PC-3 (cell line): ENCODE measurements around the gene ZNF710. TPM values are rescaled to one million over a fixed set of nuclear protein-coding genes. Genes with fewer than 3 reads are reported as not detected.

Source experiments
- ATAC-seq: fragments of 200-7000 bp; cut with Tn5 transposase; 2 replicates; pipeline ENCODE4 v1.9.1; 2020; ENCODE audit warnings: mild to moderate bottlenecking, moderate library complexity
- BruUV-seq: library from RNA; stranded (reverse); fragments of 400-500 nt; replicated peaks from 2 replicates; lab custom pipeline; 2021; lab: Mats Ljungman, UMichigan
- CTCF ChIA-PET: fragments of 300-600 bp; sonication (Branson Sonifier 250); formaldehyde crosslinking; loops from one replicate; lab custom pipeline; 2022; ENCODE audit warnings: antibody characterized with exemption; lab: Charles Lee
- POLR2A ChIA-PET: fragments of 300-600 bp; sonication (Branson Sonifier 250); formaldehyde crosslinking; loops from one replicate; lab custom pipeline; 2022; ENCODE audit warnings: antibody characterized with exemption; ENCODE audit not compliant: unreplicated experiment; lab: Charles Lee
- DNase-seq: peaks from one replicate; pipeline ENCODE4 v3.0.0-alpha.2; 2015
- H2AFZ ChIP-seq: fragments of 300-600 bp; sonication (generic); 2 replicates; pipeline ENCODE4 v1.6.0; 2016; ENCODE audit warnings: antibody characterized with exemption, low read length
- H3F3A ChIP-seq: fragments of 300-600 bp; sonication (generic); one replicate; pipeline ENCODE4 v1.6.0; 2017; ENCODE audit warnings: antibody characterized with exemption, low read length, control low read depth, mild to moderate bottlenecking; ENCODE audit not compliant: unreplicated experiment
- H3K27ac ChIP-seq: fragments of 300-600 bp; sonication (generic); 2 replicates; pipeline ENCODE4 v1.5.1; 2016; ENCODE audit warnings: mild to moderate bottlenecking, low read length
- H3K27me3 ChIP-seq: fragments of 300-600 bp; sonication (generic); 2 replicates; pipeline ENCODE4 v1.6.1; 2016; ENCODE audit warnings: low read length, mixed read lengths
- H3K36me3 ChIP-seq: fragments of 300-600 bp; sonication (generic); 2 replicates; pipeline ENCODE4 v1.6.1; 2016; ENCODE audit warnings: low read depth, mixed run types, low read length, mixed read lengths
- H3K4me1 ChIP-seq: fragments of 300-600 bp; sonication (generic); 2 replicates; pipeline ENCODE4 v1.5.1; 2016; ENCODE audit warnings: low read length; ENCODE audit not compliant: insufficient read depth
- H3K4me2 ChIP-seq: fragments of 300-600 bp; sonication (generic); 2 replicates; pipeline ENCODE4 v1.6.0; 2016; ENCODE audit warnings: low read length
- H3K4me3 ChIP-seq: fragments of 300-600 bp; sonication (generic); 2 replicates; pipeline ENCODE4 v1.5.1; 2016; ENCODE audit warnings: mild to moderate bottlenecking, low read length, mixed read lengths
- H3K79me2 ChIP-seq: fragments of 300-600 bp; sonication (generic); 2 replicates; pipeline ENCODE4 v1.6.1; 2017; ENCODE audit warnings: low read length, mixed read lengths
- H3K9ac ChIP-seq: fragments of 300-600 bp; sonication (generic); 2 replicates; pipeline ENCODE4 v1.6.0; 2016; ENCODE audit warnings: mild to moderate bottlenecking, low read length
- H3K9me2 ChIP-seq: fragments of 300-600 bp; sonication (generic); replicated peaks from 2 replicates; pipeline ENCODE4 v1.6.1; 2016; ENCODE audit warnings: mixed run types, low read length, mixed read lengths
- H3K9me3 ChIP-seq: fragments of 300-600 bp; sonication (generic); 2 replicates; pipeline ENCODE4 v1.6.1; 2016; ENCODE audit warnings: low read length, mixed read lengths
- H4K20me1 ChIP-seq: fragments of 300-600 bp; sonication (generic); 2 replicates; pipeline ENCODE4 v1.6.1; 2016; ENCODE audit warnings: low read length, mixed read lengths
- CTCF ChIP-seq: fragments of 300-600 bp; sonication (generic); conservative IDR thresholded peaks from 2 replicates; pipeline ENCODE4 v1.5.1; 2017; ENCODE audit warnings: antibody characterized with exemption, low read depth, mild to moderate bottlenecking, low read length
- EZH2 ChIP-seq: fragments of 300-600 bp; sonication (generic); IDR thresholded peaks from one replicate; pipeline ENCODE4 v1.6.1; 2017; ENCODE audit warnings: antibody characterized with exemption, mild to moderate bottlenecking, low read length; ENCODE audit not compliant: unreplicated experiment
- EZH2phosphoT487 ChIP-seq: fragments of 300-600 bp; sonication (generic); IDR thresholded peaks from 2 replicates; pipeline ENCODE4 v1.6.1; 2018; ENCODE audit warnings: mild to moderate bottlenecking, antibody characterized with exemption, low read length, borderline replicate concordance
- intact Hi-C: fragments of 100-400 bp; cut with micrococcal nuclease; formaldehyde crosslinking; loops from 2 replicates; pipeline ENCODE4 v1.9.0; 2023
- total RNA-seq: library from RNA; depleted of rRNA; stranded (reverse); fragments of >200 nt; gene quantifications from 2 replicates; pipeline ENCODE4 v1.2.3, GENCODE V29; 2014

Gene ZNF710
- total RNA-seq, 1 experiment from 2014 or later = 12.9 TPM

- CTCF ChIA-PET = no interaction called here
- ATAC-seq = no peak
- no TSS peak for BruUV-seq
- H3K4me2 ChIP-seq = no peak overlapping the region
- H3K4me3 ChIP-seq = no peak overlapping the region
- H3K79me2 ChIP-seq = peaks cover 71% of the 10 kb centered on the region
- H4K20me1 ChIP-seq = no peaks in the 10 kb centered on the region
- no peak overlapping the region for H2AFZ ChIP-seq
- no peak overlapping the region for H3K9ac ChIP-seq
- H3K9me2 ChIP-seq = no peaks in the 10 kb centered on the region
- TF ChIP-seq CTCF (no peak), EZH2 (no peak), EZH2phosphoT487 (no peak)
- intact Hi-C loops = no loop called here
- no peaks in the 10 kb centered on the region for H3F3A ChIP-seq
- peaks cover 7% of the 10 kb centered on the region; the same call in 1 of the 2 replicates for H3K36me3 ChIP-seq
- peaks cover 2% of the 10 kb centered on the region for H3K4me1 ChIP-seq
- no peak for DNase-seq
- POLR2A ChIA-PET = no interaction called here
- no peak overlapping the region for H3K27ac ChIP-seq
- H3K9me3 ChIP-seq = peaks cover 9% of the 10 kb centered on the region
- H3K27me3 ChIP-seq = no peaks in the 10 kb centered on the region
Measured at GRCh38 chr15:90011705-90012104, 10.6 kb downstream of the ZNF710 start.

- H3K27me3 ChIP-seq = no peaks in the 10 kb centered on the region
- DNase-seq = no peak
- H3K9ac ChIP-seq = no peak overlapping the region
- H3K9me3 ChIP-seq = peaks cover 9% of the 10 kb centered on the region
- no peak overlapping the region for H3K4me3 ChIP-seq
- POLR2A ChIA-PET = no interaction called here
- no peak for ATAC-seq
- no peak overlapping the region for H3K4me2 ChIP-seq
- no peak overlapping the region for H2AFZ ChIP-seq
- intact Hi-C loops = no loop called here
- CTCF ChIA-PET = no interaction called here
- no peak overlapping the region for H3K27ac ChIP-seq
- no peaks in the 10 kb centered on the region for H3F3A ChIP-seq
- H3K79me2 ChIP-seq = peaks cover 56% of the 10 kb centered on the region
- BruUV-seq = no TSS peak
- TF ChIP-seq EZH2 = no peak
- no peak for TF ChIP-seq EZH2phosphoT487
- no peak for TF ChIP-seq CTCF
- H3K36me3 ChIP-seq = peaks cover 7% of the 10 kb centered on the region; the same call in 1 of the 2 replicates
- H3K9me2 ChIP-seq = no peaks in the 10 kb centered on the region
- no peaks in the 10 kb centered on the region for H3K4me1 ChIP-seq
- H4K20me1 ChIP-seq = no peaks in the 10 kb centered on the region
Measured at GRCh38 chr15:90013503-90013937, 12.4 kb downstream of the ZNF710 start.

GRCh38 chr15:90015294-90015693 lies 14.2 kb downstream of the ZNF710 start:
- H4K20me1 ChIP-seq = no peaks in the 10 kb centered on the region
- peaks cover 49% of the 10 kb centered on the region for H3K79me2 ChIP-seq
- H3K9me3 ChIP-seq = peaks cover 9% of the 10 kb centered on the region
- H3F3A ChIP-seq = no peaks in the 10 kb centered on the region
- DNase-seq = no peak
- no peaks in the 10 kb centered on the region for H3K4me1 ChIP-seq
- no peak overlapping the region for H3K9ac ChIP-seq
- H3K36me3 ChIP-seq = peaks cover 7% of the 10 kb centered on the region; the same call in 1 of the 2 replicates
- intact Hi-C loops = no loop called here
- H3K27ac ChIP-seq = no peak overlapping the region
- H3K9me2 ChIP-seq = no peaks in the 10 kb centered on the region
- ATAC-seq = no peak
- H3K4me2 ChIP-seq = no peak overlapping the region
- ChIA-PET POLR2A (no interaction called here), CTCF (no interaction called here)
- no peak overlapping the region for H2AFZ ChIP-seq
- no peaks in the 10 kb centered on the region for H3K27me3 ChIP-seq
- TF ChIP-seq EZH2 = no peak
- TF ChIP-seq CTCF = no peak
- no peak for TF ChIP-seq EZH2phosphoT487
- no TSS peak for BruUV-seq
- no peak overlapping the region for H3K4me3 ChIP-seq
